HG02610 (cell line): ENCODE results near the gene SNX14.
"Not testable (repeated sequence)": the region's sequence is repeated elsewhere in the genome, so short reads cannot be mapped to it uniquely, and the experiment has no call there.

Experiments
- ATAC-seq: cut with Tn5 transposase; IDR thresholded peaks from one replicate; pipeline ENCODE4 v1.9.1; 2021; ENCODE audit warnings: mild to moderate bottlenecking, moderate library complexity; ENCODE audit not compliant: unreplicated experiment

Gene SNX14

DNA sequence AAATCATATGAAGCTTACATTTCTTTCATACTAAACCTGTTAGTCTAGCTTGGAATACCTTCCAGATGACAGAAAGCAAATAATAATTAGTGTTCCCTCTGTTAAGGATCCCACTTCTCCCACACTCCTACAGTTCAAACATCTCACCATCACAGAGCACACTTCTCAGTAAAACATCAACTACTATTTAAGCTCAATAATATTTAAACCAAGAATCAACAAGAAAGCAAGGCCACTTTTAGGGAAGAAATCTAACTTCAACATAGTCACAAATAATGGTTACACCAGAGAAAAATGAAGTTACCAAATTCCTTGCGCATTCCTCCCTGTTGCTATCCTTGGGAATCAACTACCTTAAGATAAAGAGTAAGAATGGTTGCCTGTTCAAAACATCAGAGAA lies 1.6 kb downstream of the SNX14 start:
- ATAC-seq, result no peak

DNA sequence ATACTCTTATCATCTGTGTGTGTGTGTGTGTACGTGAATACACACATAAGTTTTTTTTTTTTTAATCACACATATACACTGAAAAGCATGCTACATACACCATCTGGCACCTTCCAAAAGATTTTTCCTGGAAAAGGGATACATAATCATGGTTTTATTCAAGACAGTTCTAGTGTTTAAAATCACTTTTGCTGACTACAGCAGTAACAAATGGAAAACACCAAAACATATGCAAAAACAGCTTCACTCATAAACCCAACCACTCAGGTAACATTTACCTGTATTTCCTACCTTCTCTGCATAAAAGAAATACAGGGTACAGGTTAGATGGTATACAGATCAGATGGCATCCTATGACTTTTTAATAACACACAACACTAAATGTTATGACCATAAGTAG lies 2.5 kb downstream of the SNX14 start:
- no peak for ATAC-seq

DNA sequence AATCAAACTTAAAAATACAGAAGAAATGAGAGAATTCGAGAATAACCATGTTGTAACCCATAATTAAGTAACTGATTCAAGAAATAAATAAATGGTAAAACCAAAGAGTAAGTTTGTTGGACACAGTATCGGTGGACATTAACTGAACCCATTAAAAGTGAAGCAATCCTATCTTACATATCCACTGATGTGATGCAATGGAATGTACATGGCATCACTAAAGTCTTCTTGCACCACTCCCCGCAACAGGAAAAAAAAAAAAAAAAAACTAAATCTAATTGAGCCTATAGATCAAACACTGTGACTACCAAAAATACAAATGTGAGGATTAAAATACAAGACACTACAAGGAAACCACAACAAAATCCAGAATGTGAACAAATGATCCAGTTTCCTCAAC lies 7.9 kb downstream of the SNX14 start:
- ATAC-seq, result no peak

DNA sequence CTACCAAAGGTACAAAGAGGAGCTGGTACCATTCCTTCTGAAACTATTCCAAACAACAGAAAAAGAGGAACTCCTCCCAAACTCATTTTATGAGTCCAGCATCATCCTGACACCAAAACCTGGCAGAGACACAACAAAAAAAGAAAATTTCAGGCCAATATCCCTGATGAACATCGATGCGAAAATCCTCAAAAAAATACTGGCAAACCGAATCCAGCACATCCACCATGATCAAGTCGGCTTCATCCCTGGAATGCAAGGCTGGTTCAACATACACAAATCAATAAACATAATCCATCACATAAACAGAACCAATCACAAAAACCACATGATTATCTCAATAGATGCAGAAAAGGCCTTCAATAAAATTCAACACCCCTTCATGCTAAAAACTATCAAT lies 10.8 kb downstream of the SNX14 start:
- not testable (repeated sequence) for ATAC-seq

DNA sequence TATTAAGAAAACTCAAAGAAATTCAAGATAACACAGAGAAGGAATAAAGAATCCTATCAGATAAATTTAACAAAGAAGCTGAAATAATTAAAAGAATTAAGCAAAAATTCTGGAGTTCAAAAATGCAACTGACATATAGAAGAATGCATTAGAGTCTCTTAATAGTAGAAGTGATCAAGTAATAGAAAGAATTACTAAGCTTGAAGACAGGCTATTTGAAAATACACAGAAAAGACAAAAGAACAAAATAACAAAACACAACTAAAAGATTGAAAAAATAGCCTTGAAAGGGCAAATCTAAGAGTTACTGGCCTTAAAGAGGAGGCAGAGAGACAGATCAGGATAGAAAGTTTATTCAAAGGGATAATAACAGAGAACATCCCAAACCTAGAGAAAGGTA lies 12.1 kb downstream of the SNX14 start:
- ATAC-seq, result no peak

DNA sequence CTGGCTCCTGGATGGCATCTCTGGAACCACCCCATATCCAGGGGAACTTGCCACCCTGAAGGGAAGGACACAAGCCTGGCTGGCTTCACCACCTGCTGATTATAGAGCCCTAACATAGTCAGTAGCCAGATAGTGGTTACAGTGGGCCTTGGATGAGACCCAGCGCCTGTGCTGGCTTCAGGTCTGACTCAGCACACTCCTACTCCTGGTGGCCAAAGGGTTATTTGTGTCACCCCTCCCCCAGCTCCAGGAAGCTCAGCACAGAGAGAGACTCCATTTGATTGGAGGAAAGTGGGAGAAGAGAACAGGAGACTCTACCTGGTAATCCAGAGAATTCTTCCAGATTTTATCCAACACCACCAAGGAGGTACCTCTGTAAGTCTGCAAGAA lies 12.8 kb downstream of the SNX14 start:
- peak; percentile 95 for ATAC-seq

DNA sequence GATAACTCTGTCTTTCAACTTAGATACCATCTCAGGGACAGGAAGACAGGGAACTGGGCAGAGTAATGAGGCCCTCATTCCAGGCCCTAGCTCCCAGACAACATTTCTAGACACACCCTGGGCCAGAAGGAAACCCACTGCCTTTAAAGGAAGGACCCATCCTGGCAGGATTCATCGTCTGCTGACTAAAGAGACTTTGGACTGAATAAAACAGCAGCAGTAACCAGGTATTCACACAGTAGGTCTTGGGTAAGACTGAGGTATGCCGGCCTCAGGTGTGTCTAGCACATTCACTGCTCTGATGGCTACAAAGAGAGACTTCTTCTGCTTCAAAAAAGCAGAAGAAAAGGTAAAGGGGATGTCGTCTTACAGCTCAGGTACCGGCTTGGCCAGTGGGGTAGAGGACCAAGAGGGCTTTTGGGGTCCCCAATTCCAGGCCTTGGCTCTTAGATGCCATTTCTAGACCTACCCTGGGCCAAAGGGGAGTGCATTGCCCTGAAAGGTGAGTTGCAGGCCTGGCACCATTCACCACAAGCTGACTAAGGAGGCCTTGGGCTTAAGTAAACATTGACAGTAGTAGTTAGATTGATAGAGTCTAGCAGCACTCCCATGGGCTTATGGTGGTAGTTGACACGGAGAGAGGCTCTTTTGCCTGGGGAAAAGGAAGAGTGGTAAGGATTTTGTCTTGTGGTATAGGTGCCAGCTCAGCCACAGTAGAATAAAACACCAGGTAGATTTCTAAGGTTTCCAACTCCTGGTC lies 13.4 kb downstream of the SNX14 start:
- peak; percentile 10 for ATAC-seq

DNA sequence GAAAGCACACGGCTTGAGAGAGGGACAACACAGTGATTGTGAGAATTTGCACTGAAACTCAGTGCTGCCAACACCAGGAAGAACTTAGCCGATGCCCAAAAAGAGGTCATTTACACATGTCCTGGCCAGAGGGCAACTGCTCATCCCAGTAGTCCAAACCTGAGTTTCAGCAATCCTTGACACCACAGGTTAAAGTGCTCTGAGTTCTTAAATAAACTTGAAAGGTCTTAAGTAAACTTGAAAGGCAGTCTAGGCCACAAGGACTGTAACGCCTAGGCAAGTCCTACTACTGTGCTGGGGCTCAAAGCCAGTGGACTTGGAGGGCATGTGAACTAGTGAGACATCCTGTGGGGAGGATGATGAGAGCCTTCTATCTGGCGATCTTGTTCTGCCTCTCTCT lies 14.1 kb downstream of the SNX14 start:
- ATAC-seq, result no peak

DNA sequence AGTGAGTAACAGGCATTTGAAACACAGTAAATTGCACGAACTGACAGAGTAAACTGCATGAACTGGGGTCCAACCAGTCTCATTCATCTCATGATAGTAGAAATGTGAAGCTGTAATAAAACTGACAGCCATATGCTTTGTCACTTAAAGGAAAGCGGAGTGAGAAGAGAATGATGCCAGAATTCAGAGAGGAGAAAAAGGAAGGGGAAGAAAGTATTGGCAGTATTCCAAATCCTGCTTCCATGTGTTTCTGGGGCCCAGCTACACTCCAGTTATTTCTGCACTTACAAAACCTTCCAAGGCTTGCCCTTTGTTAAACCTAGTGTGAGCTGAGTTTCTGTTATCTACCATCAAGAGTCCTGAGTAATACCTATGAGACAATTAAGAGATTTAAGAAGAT lies 17.2 kb downstream of the SNX14 start:
- no peak for ATAC-seq

DNA sequence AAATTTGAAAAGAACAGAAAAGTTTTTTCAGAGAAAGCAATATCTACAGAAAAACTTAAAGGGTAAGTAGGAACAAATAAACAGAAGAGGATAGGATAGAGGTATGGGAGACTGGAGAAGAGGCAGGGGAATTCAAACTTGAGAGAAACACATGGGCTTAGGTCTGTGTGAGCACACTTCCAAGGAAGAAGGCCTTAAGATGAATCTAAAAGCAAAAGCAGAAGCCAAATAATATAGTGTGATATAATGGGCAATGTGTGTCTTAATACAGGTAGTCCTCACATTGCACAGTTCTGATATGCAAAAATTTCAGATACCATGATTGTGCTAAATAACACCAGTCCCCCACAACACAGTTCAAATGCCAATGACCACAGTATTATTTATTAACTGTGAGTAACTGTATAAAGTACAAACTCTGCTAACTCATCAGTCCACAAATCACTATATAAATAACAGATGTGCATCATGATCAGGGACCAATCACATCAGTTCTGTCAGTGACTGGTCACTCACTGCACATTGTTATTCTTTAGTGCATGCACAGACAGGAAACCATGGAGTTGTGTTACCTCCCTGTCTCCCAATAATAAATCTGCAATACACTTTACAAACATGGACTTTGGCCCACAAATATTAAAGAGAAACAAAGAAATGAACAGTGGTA lies 18.6 kb downstream of the SNX14 start:
- ATAC-seq, result no peak

DNA sequence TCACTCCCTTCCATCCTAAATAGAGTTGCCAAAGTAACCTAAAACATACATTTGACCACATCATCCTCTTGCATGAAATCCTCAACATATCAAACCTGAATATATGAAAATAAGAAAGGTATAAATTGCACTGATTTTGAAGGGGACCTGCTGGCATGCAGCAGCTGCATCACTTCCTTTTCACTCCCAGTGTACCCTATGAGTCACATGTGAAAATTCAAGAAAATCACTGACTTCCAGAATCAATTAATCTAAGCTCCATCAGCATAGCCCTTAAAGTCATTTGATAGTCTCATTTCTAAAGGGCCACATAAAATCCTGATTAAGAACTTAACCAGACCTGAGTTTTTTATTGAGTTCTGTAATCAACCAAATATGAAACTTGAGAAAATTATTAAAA lies 24.3 kb downstream of the SNX14 start:
- ATAC-seq, result no peak

DNA sequence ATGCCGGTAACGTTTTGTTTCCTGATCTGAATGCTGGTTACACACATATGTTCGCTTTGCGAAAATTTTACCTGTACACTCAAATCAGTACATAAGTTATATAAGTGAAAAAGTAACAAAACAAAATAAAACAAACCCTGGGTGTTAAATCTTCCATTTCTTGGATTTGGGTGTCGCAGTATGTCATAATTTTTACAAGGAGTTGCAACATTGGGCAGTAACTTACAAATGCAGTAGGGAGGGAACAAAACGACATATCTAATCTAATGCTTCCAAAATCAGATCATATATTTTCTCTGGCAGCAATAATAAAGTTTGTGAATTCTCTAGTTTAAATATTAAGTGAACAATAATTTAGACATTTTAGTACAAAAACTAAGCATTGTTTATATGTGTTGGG lies 25.2 kb downstream of the SNX14 start:
- no peak for ATAC-seq

DNA sequence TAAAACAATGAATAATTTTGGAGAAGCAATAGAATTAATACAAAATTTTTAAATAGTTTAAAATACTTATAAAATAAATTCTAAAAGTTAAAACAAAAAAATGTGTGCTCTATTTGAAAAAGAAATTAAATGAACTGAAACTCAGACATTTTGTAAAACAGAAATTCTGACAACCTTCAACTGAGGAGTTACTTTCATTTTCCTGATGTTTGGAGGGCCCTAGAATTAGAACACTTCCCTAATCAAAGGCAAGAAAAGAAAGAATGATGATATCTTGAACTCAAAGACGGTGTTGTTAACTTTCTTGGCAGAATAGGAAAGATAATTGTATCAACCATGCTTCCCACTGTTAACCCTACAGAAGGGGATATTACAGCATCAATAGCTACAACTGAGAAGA lies 27.9 kb downstream of the SNX14 start:
- no peak for ATAC-seq

DNA sequence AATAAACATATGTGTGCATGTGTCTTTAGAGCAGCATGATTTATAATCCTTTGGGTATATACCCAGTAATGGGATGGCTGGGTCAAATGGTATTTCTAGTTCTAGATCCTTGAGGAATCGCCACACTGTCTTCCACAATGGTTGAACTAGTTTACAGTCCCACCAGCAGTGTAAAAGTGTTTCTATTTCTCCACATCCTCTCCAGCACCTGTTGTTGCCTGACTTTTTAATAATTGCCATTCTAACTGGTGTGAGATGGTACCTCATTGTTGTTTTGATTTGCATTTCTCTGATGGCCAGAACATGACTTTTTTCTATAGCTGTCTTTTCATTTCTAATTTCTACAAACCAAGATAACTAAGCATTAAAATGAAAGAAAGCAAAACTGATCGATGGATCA lies 29.4 kb downstream of the SNX14 start:
- ATAC-seq, result not testable (repeated sequence)

DNA sequence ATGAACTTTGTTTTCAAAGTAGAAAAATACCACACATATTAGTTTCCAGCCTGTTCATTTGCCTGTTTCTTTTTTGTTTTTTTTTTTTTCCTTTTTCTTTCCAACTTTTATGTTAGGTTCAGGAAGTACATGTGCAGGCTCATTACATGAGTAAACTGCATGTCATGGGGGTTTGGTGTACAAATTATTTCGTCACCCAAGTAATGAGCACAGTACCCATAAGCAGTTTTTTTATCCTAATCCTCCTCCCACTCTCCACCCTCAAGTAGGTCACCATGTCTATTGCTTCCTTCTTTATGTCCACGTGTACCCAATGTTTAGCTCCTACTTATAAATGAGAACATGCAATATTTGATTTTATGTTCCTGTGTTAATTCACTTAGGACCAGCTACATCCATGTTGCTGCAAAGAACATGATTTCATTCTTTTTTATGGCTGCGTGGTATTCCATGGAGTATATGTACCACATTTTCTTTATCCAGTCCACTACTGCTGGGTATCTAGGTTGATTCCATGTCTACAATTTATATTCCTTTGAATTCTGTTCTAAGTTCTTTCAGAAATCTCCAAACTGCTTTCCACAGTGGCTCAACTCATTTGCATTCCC lies 31.8 kb downstream of the SNX14 start:
- no peak for ATAC-seq

DNA sequence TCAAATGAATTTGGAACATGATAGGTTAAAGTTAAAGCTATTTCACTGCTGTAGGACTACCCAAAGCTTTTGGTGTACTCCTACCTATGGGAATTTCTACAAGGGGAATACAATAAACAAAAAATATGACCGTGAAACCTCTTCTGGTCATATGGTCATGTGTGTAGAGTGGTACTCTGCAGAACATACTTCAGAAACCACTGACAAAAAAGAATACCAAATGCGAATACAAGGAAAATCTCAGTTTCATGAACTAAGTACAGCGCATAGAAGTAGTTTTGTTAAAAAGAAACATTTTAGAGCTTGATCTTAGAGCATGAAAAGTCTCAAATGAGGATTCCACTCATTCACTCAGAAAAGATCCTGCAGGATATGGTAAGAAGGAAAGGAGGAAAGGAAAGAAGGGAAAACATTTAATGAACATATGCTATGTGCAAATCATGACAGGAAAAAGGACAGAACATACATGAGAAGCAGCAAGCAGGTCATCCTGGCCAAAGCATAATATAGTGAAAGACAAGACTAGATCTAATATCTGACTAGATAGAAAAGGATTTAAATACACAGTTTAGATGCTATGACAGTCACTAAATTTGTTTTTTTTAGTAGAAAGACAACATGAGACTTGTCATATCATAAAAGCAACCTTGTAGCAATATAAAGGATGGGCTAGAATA lies 36.5 kb downstream of the SNX14 start:
- peak; percentile 79 for ATAC-seq

DNA sequence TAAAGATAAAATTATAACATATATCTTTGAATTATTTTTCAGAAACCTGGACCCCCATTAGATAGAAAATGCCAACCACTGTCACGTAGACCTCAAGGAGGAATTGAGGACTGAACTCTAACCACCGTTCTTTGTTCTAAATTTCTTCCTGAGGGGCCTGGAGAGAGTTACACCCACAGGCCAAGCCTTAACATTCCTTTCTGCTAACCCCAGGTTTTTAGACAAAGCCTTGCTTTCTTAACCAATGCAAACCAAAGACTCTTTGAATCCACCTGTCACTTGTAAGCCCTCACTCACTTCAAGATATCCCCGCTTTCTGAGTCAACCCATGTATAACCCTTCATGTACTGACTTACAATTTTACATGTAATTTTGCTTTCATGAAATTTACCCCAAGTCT lies 41.0 kb downstream of the SNX14 start:
- ATAC-seq, result no peak

DNA sequence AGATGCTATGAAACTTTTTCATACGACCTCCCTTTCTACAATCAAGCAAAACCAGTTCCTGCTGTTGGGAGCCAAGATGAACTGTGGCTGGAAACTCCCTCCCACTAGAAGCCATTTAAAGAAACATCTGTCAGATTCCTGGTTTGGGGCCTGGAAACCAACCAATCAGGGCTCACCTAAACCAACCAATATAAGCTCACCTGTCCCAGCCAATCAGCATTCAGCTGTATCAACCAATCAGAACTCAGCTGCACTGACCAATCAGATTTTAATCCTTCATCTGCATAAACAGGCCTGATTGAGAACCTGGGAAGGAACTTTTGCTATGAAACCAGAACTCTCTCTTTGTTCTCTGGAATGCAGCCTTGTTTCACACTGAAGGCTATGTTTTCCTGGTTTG lies 42.4 kb downstream of the SNX14 start:
- ATAC-seq, result no peak

DNA sequence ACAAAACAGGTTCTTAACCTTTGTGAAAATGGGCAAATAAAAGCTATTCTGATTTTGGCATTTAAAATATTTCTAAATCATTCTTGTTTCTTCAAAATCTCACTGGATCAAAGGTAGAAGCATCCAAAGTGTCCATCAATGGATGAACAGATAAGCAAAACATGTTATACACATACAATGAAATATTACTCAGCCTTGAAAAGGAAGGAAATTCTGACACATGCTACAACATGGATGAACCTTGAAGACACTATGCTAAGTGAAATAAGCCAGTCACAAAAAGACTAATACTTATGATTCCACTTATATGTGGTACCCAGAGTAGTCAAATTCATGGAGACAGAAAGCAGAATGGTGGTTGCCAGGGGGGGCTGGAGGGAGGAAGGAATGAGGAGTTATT lies 45.9 kb downstream of the SNX14 start:
- ATAC-seq, result no peak

DNA sequence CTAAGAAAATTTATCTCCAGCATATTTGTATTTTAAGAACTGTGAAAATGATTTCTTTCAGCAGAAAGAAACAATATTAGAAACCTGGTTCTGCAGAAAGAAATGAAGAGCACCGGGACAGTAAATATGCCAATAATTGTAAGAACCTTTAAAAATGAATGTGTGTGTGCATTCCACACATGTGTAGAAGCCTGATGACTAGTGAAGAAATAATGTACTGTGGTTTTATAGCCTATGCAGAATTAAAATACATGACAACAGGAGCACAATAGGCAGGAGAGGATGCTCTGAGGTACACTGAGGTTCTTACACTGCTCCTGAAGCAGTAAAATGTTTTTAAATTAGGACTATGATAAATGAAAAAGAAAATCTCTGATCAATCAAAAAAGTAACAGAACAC lies 48.9 kb downstream of the SNX14 start:
- no peak for ATAC-seq

DNA sequence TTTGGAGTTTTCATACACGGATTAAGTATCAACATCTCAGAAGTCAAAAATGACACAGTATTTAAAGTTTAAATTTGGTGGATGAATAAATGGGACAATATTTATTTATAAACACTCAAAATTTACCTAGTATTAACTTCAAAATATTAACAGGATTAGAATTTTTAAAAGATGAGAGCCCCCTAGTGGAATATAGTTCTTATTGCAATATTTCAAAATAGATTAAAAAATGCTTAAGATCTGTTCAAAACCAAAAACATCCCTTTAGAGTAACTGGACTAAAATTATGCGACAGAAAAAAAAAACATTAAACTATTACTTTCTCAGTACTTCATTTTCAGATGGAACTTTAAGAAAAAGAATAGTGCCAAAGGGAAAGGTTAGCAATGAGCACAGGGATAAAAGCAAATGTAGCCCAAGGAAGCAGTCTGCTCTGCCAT lies 56.6 kb downstream of the SNX14 start:
- no peak for ATAC-seq

DNA sequence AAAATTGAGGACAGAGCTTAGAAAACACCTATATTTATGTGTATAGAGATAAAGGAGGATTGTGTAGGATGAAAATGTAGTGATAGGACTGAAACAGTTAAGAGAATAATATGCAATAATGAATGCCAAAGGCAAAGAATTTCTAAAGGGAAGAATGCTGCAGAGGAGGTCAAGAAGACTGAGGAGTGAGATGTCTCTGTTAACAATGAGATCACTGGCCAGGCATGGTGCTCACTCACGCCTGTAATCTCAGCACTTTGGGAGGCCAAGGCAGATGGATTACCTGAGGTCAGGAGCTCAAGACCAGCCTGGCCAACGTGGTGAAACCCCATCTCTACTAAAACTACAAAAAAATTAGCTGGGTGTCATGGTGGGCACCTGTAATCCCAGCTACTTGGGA lies 69.4 kb downstream of the SNX14 start:
- ATAC-seq, result not testable (repeated sequence)
